ENCODE measurements around the gene MED12L.

The MED12L gene

DNA sequence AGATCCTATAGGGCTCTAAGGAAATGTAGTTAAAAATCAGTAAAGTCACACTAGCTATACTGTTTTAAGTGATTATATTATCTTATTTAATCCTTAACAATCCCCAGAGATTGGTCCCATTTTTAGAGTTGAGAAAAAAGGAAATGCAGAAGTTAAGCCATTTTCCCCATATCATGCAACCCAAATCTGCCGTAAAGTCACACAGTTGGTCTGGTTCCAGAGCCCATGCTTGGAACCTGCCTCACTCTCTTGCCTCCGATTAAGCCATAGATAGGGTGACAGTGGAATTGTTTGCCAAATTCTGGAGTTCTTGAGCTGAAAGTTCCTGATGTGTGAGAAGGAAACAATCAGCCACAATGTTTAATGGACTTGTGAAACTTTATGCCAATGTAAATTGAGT is 246.2 kb downstream of the MED12L start:
- Mint-ChIP-seq H3K36me3 (ENCODE audit: low read depth) (no peaks in the 10 kb centered on the region), H3K4me1 (no peaks in the 10 kb centered on the region), H3K9me3 (no peaks in the 10 kb centered on the region), H3K27ac (no peak overlapping the region), H3K4me3 (no peak overlapping the region), H3K27me3 (ENCODE audit: low read depth) (no peaks in the 10 kb centered on the region)
- TF ChIP-seq CTCF (IDR thresholded peaks at IDR 0.05; ENCODE audit: unreplicated experiment in 3 of 3): no peak

DNA sequence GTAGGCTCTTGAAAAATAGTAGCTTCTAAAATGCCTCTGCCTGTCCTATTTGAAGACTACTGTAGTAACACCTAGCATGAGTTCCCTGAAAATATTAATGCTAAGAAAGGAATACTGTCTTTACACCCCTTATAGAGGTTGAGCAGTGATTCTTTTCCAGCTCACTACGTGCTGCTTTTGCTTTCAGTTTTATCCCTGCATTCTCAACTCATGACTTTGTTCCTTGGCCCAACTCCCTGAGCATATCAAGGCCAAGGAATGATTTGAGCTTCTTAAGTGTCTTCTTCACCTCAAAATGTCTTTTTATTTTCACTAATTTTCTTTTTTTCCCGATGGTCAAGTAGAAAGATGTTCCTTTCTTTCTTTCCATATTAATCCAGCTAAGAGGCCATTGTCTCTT is 260.4 kb downstream of the MED12L start:
- no peak overlapping the region for H3K27ac Mint-ChIP-seq

DNA sequence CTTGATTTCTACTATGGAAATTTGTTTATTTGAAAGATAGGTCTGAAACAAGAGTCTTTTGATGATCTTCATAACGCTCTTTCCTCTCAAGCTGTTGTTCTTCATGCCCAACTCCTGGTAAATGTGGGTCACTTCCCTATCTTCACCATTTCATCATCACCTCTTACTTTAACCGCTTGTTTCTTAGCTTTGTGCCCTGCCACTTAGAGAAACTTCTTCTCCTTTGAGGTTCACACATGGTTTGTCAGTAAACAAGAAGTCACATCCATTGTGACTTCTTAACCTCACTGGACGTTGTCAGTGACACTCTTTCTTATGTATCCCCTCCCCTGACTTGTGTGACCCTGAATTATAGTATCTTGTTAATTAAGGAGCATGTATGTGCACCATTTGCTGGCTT is 260.8 kb downstream of the MED12L start:
- H3K9me3 Mint-ChIP-seq: no peaks in the 10 kb centered on the region
- H3K27ac Mint-ChIP-seq: no peak overlapping the region
- no peaks in the 10 kb centered on the region for H3K4me1 Mint-ChIP-seq
- H3K36me3 Mint-ChIP-seq (ENCODE audit: low read depth): no peaks in the 10 kb centered on the region
- no peak overlapping the region for H3K4me3 Mint-ChIP-seq
- TF ChIP-seq CTCF (IDR thresholded peaks at IDR 0.05; ENCODE audit: unreplicated experiment in 3 of 3): no peak
- no peaks in the 10 kb centered on the region for H3K27me3 Mint-ChIP-seq (ENCODE audit: low read depth)

More for the DNA sequence above, 260.4 kb downstream of the MED12L start:
- Mint-ChIP-seq H3K4me3 (no peak overlapping the region), H3K9me3 (no peaks in the 10 kb centered on the region), H3K36me3 (ENCODE audit: low read depth) (no peaks in the 10 kb centered on the region), H3K4me1 (no peaks in the 10 kb centered on the region), H3K27me3 (ENCODE audit: low read depth) (no peaks in the 10 kb centered on the region)
- no peak for TF ChIP-seq CTCF (IDR thresholded peaks at IDR 0.05; ENCODE audit: unreplicated experiment in 3 of 3)

DNA sequence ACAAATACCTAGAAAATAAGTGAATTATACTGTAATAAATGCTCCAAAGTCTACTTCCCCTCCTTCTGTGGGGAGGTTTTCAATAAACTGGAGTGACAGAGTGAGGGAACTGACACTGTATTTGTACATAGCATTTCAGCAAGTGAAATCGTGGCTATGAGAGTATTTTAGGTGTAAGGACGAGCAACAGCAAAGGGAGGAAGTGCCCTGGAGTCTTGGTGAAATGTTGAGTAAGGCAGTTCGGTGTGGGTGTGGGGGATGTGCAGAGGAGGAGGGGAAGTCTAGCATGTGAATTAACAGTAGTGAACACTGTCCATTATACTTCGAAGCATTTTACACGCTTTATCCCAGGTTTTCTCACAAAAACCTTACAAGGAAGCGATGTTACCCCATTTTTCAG is 262.0 kb downstream of the MED12L start:
- no peaks in the 10 kb centered on the region for H3K27me3 Mint-ChIP-seq (ENCODE audit: low read depth)
- H3K27ac Mint-ChIP-seq: no peak overlapping the region

DNA sequence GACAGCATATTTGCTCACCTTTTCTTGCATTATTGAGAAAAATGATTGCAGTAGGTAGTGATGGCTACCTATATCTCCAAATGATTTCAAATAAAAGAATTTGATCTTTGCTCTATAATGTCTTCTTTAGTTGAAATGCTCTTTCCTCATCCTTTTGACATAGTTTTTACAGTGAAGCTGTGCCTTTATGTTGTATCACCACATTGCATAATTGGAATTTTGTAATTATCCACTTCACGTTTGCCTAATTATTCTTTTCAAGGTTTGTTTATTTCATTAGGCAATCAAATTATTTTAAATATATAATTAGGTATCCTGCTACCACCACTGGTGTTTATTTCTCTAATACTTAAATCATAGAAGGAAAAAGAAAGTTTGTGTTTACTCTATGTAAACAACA is 265.2 kb downstream of the MED12L start:
- Mint-ChIP-seq H3K36me3 (ENCODE audit: low read depth) (no peaks in the 10 kb centered on the region), H3K4me3 (no peak overlapping the region), H3K9me3 (no peaks in the 10 kb centered on the region), H3K27me3 (ENCODE audit: low read depth) (no peaks in the 10 kb centered on the region), H3K27ac (no peak overlapping the region), H3K4me1 (no peaks in the 10 kb centered on the region)
- no peak for TF ChIP-seq CTCF (IDR thresholded peaks at IDR 0.05; ENCODE audit: unreplicated experiment in 3 of 3)

More for the DNA sequence above, 262.0 kb downstream of the MED12L start:
- H3K36me3 Mint-ChIP-seq (ENCODE audit: low read depth): no peaks in the 10 kb centered on the region
- no peak for TF ChIP-seq CTCF (IDR thresholded peaks at IDR 0.05; ENCODE audit: unreplicated experiment in 3 of 3)
- H3K4me3 Mint-ChIP-seq: no peak overlapping the region
- H3K4me1 Mint-ChIP-seq: no peaks in the 10 kb centered on the region
- no peaks in the 10 kb centered on the region for H3K9me3 Mint-ChIP-seq

- no peak for TF ChIP-seq CTCF (IDR thresholded peaks at IDR 0.05; ENCODE audit: unreplicated experiment in 3 of 3)
- Mint-ChIP-seq H3K36me3 (ENCODE audit: low read depth) (no peaks in the 10 kb centered on the region), H3K27ac (no peak overlapping the region), H3K4me3 (no peak overlapping the region), H3K4me1 (no peaks in the 10 kb centered on the region), H3K9me3 (no peaks in the 10 kb centered on the region), H3K27me3 (ENCODE audit: low read depth) (no peaks in the 10 kb centered on the region)
These were observed 265.8 kb downstream of the MED12L start for GRCh38 chr3:151351219-151351618.

Measured in nephron (organoid).